ENCODE results near the gene AMIGO1. TPM values are rescaled to one million over a fixed set of nuclear protein-coding genes. Genes with fewer than 3 reads are reported as not detected.

The AMIGO1 gene
- total and polyA plus RNA-seq, 10 of the 15 experiments (the other 5 are each of a cell fraction or from before 2014, with no cell fraction given), result 0.02 to 0.28 (median 0.08) TPM; not detected in 1

GRCh38 chr1:109502364-109502851, 7.1 kb downstream of the AMIGO1 start:
- BruUV-seq (replicated peaks), result no TSS peak
- H4K20me1 ChIP-seq (ENCODE audit: control insufficient read depth, insufficient read depth), result peaks cover 4% of the 10 kb centered on the region; the same call in 1 of the 2 replicates
- 71% methylated on average over 3 of the region's 3 CpGs for WGBS (ENCODE audit: insufficient coverage, insufficient replicate concordance, low lambda C conversion rate, missing lambda C conversion rate)
- no peaks in the 10 kb centered on the region for H3K79me2 ChIP-seq (ENCODE audit: control insufficient read depth, insufficient read depth, low read length)
- H3K4me2 ChIP-seq (ENCODE audit: control insufficient read depth, insufficient read depth), result no peak overlapping the region
- CTCF ChIA-PET, result interaction anchor here (19.4 to 26.7 kb wide), 2 partner anchors 8 to 29 kb away, joined by 240 to 1280 read pairs; partner anchors contain the start of genes CYB561D1 and GPR61
- no peaks in the 10 kb centered on the region for H3K9me3 ChIP-seq (replicated peaks; ENCODE audit: control insufficient read depth, insufficient read depth, low read length)
- RAD21 ChIA-PET (ENCODE audit: unreplicated experiment), result interaction anchor here (0.7 to 5.7 kb wide), 2 partner anchors 28 to 32 kb away, joined by 3 to 47 read pairs; no protein-coding TSS in a partner anchor
- ATAC-seq (no peak), DNase-seq (ENCODE audit: low read depth, low spot score) (no peak), FAIRE-seq (no peak)
- SMC1A ChIA-PET (ENCODE audit: uncharacterized antibody, unreplicated experiment), result interaction anchor here (1.3 to 15.8 kb wide), 4 partner anchors 10 to 25 kb away, joined by 3 to 205 read pairs (median 4); no protein-coding TSS in a partner anchor
- no peaks in the 10 kb centered on the region for H3K27me3 ChIP-seq (replicated peaks in 1 of 2; ENCODE audit: control insufficient read depth in 2 of 2, insufficient read depth in 2 of 2, low read length in 1 of 2)
- no peak overlapping the region for H3K9ac ChIP-seq (ENCODE audit: control insufficient read depth, insufficient read depth, low read length)
- H3K36me3 ChIP-seq (ENCODE audit: control insufficient read depth in 2 of 2, insufficient read depth in 2 of 2, low read length in 1 of 2), result peaks cover 4 to 11% of the 10 kb centered on the region in 2 experiments; a peak in 3 of 4 replicates
- H3K4me3 ChIP-seq, result no peak overlapping the region
- intact Hi-C loops (cut with micrococcal nuclease; ENCODE audit: unreplicated experiment), result no loop called here
- H3K27ac ChIP-seq (ENCODE audit: control insufficient read depth, insufficient read depth), result no peak overlapping the region
- no peaks in the 10 kb centered on the region for H3K4me1 ChIP-seq (ENCODE audit: control insufficient read depth, insufficient read depth, low read length)
- in situ Hi-C loops (cut with MboI), result no loop called here
- TF ChIP-seq PAX5 (IDR thresholded peaks at IDR 0.05; ENCODE audit: borderline replicate concordance, low read depth, low read length) (no peak), MEF2B (IDR thresholded peaks at IDR 0.05; ENCODE audit: partially characterized antibody, poor library complexity, severe bottlenecking) (no peak), HDAC6 (IDR thresholded peaks at IDR 0.05; ENCODE audit: unreplicated experiment) (no peak), E2F8 (IDR thresholded peaks at IDR 0.05; ENCODE audit: low read depth, partially characterized antibody) (no peak), RELB (IDR thresholded peaks at IDR 0.05; ENCODE audit: low read depth) (no peak), EP300 (IDR thresholded peaks at IDR 0.05; ENCODE audit: borderline replicate concordance in 1 of 2, control insufficient read depth in 1 of 2, low read depth in 2 of 2, low read length in 2 of 2) (no peak), NFXL1 (IDR thresholded peaks at IDR 0.05; ENCODE audit: borderline replicate concordance) (no peak), RB1 (IDR thresholded peaks at IDR 0.05; ENCODE audit: borderline replicate concordance) (no peak), HDGF (IDR thresholded peaks at IDR 0.05) (no peak), STAT3 (IDR thresholded peaks at IDR 0.05; ENCODE audit: low read depth, low read length) (no peak), FOS (IDR thresholded peaks at IDR 0.05; ENCODE audit: borderline replicate concordance, extremely low read depth, insufficient read length) (no peak), EED (IDR thresholded peaks at IDR 0.05; ENCODE audit: low read depth) (no peak), CTCF (IDR thresholded peaks at IDR 0.05 in 2 of 3, conservative IDR thresholded peaks at IDR 0.05 in 1 of 3; ENCODE audit: control insufficient read depth in 2 of 3, extremely low read depth in 1 of 3, insufficient read depth in 1 of 3, low read depth in 3 of 3, low read length in 3 of 3) (no peak), FOXM1 (IDR thresholded peaks at IDR 0.05; ENCODE audit: low read depth, low read length) (no peak), ZNF217 (IDR thresholded peaks at IDR 0.05) (no peak), MTA3 (IDR thresholded peaks at IDR 0.05; ENCODE audit: borderline replicate concordance, low read length) (no peak)
- POLR2A ChIA-PET, result interaction anchor here (1.4 kb wide), 1 partner anchor 11 kb away, joined by 3 read pairs; no protein-coding TSS in a partner anchor
- no peak overlapping the region for H2AFZ ChIP-seq (ENCODE audit: control insufficient read depth, low read depth, low read length)
